ENCODE measurements around the gene CDKN2A. TPM values are rescaled to one million over a fixed set of nuclear protein-coding genes. Genes with fewer than 3 reads are reported as not detected.

The CDKN2A gene
- total RNA-seq, 2 donors from 2014 or later = 6.2 TPM; not detected in 1

GRCh38 chr9:21933281-21933680, 60.9 kb downstream of the CDKN2A start:
- no peak overlapping the region for H3K4me3 ChIP-seq
- H3K27me3 ChIP-seq = no peaks in the 10 kb centered on the region
- no peaks in the 10 kb centered on the region for H3K4me1 ChIP-seq
- H3K36me3 ChIP-seq (replicated peaks in 1 of 2; ENCODE audit: insufficient read depth in 1 of 2, low read depth in 2 of 2) = no peaks in the 10 kb centered on the region
- no peak for DNase-seq
- ATAC-seq = no peak
- H3K27ac ChIP-seq = no peak overlapping the region
- intact Hi-C loops (cut with DNase I) = loop anchor here (10.0 kb wide), 1 partner anchor 62 kb away; the partner anchor contains the start of genes CDKN2A and CDKN2B-AS1
- H3K9me3 ChIP-seq = no peaks in the 10 kb centered on the region
- TF ChIP-seq CTCF (IDR thresholded peaks at IDR 0.05) (no peak), POLR2A (IDR thresholded peaks at IDR 0.05) (no peak)

- no peaks in the 10 kb centered on the region for H3K27me3 ChIP-seq
- no peaks in the 10 kb centered on the region for H3K9me3 ChIP-seq
- no peak for TF ChIP-seq CTCF (IDR thresholded peaks at IDR 0.05)
- TF ChIP-seq POLR2A (IDR thresholded peaks at IDR 0.05) = no peak
- H3K36me3 ChIP-seq (replicated peaks in 1 of 2; ENCODE audit: insufficient read depth in 1 of 2, low read depth in 2 of 2) = no peaks in the 10 kb centered on the region
- H3K4me3 ChIP-seq = no peak overlapping the region
- intact Hi-C loops (cut with DNase I) = loop anchor here (10.0 kb wide), 1 partner anchor 63 kb away; the partner anchor contains the start of genes CDKN2A and CDKN2B-AS1
- no peak overlapping the region for H3K27ac ChIP-seq
- no peaks in the 10 kb centered on the region for H3K4me1 ChIP-seq
- 44 to 50% methylated on average over 1 of the region's 1 CpG for WGBS, 2 donors
- DNase-seq (no peak), ATAC-seq (no peak)
Measured at GRCh38 chr9:21931428-21931827, 62.8 kb downstream of the CDKN2A start.

GRCh38 chr9:21927752-21928151, 66.4 kb downstream of the CDKN2A start:
- no peak for ATAC-seq
- no peak overlapping the region for H3K27ac ChIP-seq
- TF ChIP-seq POLR2A (IDR thresholded peaks at IDR 0.05) = no peak
- TF ChIP-seq CTCF (IDR thresholded peaks at IDR 0.05) = no peak
- no peak for DNase-seq
- H3K9me3 ChIP-seq = no peaks in the 10 kb centered on the region
- no peaks in the 10 kb centered on the region for H3K27me3 ChIP-seq
- no peaks in the 10 kb centered on the region for H3K4me1 ChIP-seq
- no peaks in the 10 kb centered on the region for H3K36me3 ChIP-seq (replicated peaks in 1 of 2; ENCODE audit: insufficient read depth in 1 of 2, low read depth in 2 of 2)
- no peak overlapping the region for H3K4me3 ChIP-seq
- intact Hi-C loops (cut with DNase I) = no loop called here

GRCh38 chr9:21923694-21924093, 70.5 kb downstream of the CDKN2A start:
- no peaks in the 10 kb centered on the region for H3K4me1 ChIP-seq
- no peaks in the 10 kb centered on the region for H3K9me3 ChIP-seq
- H3K36me3 ChIP-seq (replicated peaks in 1 of 2; ENCODE audit: insufficient read depth in 1 of 2, low read depth in 2 of 2) = no peaks in the 10 kb centered on the region
- DNase-seq = no peak
- TF ChIP-seq CTCF (IDR thresholded peaks at IDR 0.05) = no peak
- TF ChIP-seq POLR2A (IDR thresholded peaks at IDR 0.05) = no peak
- H3K27me3 ChIP-seq = no peaks in the 10 kb centered on the region
- H3K27ac ChIP-seq = no peak overlapping the region
- no peak for ATAC-seq
- 100% methylated on average over 1 of the region's 1 CpG for WGBS, 2 donors
- intact Hi-C loops (cut with DNase I) = no loop called here
- no peak overlapping the region for H3K4me3 ChIP-seq
